ENCODE data around the gene PDE4D. TPM values are rescaled to one million over a fixed set of nuclear protein-coding genes. Genes with fewer than 3 reads are reported as not detected.

The PDE4D gene
- total RNA-seq, 2 donors from 2014 or later, result 207 to 300 TPM

- peaks cover 2% of the 10 kb centered on the region for H3K4me1 Mint-ChIP-seq
- peaks cover 45% of the 10 kb centered on the region for H3K27me3 Mint-ChIP-seq
- ATAC-seq, result no peak
- no peak overlapping the region for H3K27ac Mint-ChIP-seq
- no peaks in the 10 kb centered on the region for H3K9me3 ChIP-seq (ENCODE audit: control insufficient read depth, low read length, poor library complexity, severe bottlenecking)
- no peaks in the 10 kb centered on the region for H3K36me3 Mint-ChIP-seq (ENCODE audit: low read depth)
- no peak for DNase-seq
- no peak overlapping the region for H3K4me3 Mint-ChIP-seq
Observed at GRCh38 chr5:59341155-59341554, 552.4 kb downstream of the PDE4D start.

- no peak for ATAC-seq
- Mint-ChIP-seq H3K36me3 (ENCODE audit: low read depth) (no peaks in the 10 kb centered on the region), H3K4me3 (no peak overlapping the region), H3K4me1 (peaks cover 2% of the 10 kb centered on the region), H3K27me3 (peaks cover 45% of the 10 kb centered on the region), H3K27ac (no peak overlapping the region)
- H3K9me3 ChIP-seq (ENCODE audit: control insufficient read depth, low read length, poor library complexity, severe bottlenecking), result no peaks in the 10 kb centered on the region
- no peak for DNase-seq
Observed at GRCh38 chr5:59340637-59341036, 552.9 kb downstream of the PDE4D start.

- Mint-ChIP-seq H3K36me3 (ENCODE audit: low read depth) (peaks cover 3% of the 10 kb centered on the region), H3K4me1 (peaks cover 2% of the 10 kb centered on the region), H3K27me3 (peaks cover 38% of the 10 kb centered on the region), H3K4me3 (no peak overlapping the region), H3K27ac (no peak overlapping the region)
- no peaks in the 10 kb centered on the region for H3K9me3 ChIP-seq (ENCODE audit: control insufficient read depth, low read length, poor library complexity, severe bottlenecking)
- ATAC-seq (no peak), DNase-seq (no peak)
Observed at GRCh38 chr5:59337240-59337639, 556.3 kb downstream of the PDE4D start.

GRCh38 chr5:59335544-59335943 lies 558.0 kb downstream of the PDE4D start:
- Mint-ChIP-seq H3K36me3 (ENCODE audit: low read depth) (peaks cover 3% of the 10 kb centered on the region), H3K4me3 (no peak overlapping the region), H3K27ac (no peak overlapping the region), H3K27me3 (peaks cover 31% of the 10 kb centered on the region), H3K4me1 (no peaks in the 10 kb centered on the region)
- ATAC-seq (no peak), DNase-seq (no peak)
- H3K9me3 ChIP-seq (ENCODE audit: control insufficient read depth, low read length, poor library complexity, severe bottlenecking), result no peaks in the 10 kb centered on the region

- Mint-ChIP-seq H3K27me3 (peaks cover 27% of the 10 kb centered on the region), H3K36me3 (ENCODE audit: low read depth) (peaks cover 3% of the 10 kb centered on the region)
Observed at GRCh38 chr5:59333416-59333815, 560.1 kb downstream of the PDE4D start.

GRCh38 chr5:59332236-59332973 lies 561.1 kb downstream of the PDE4D start:
- no peak overlapping the region for H3K4me3 Mint-ChIP-seq
- H3K9me3 ChIP-seq (ENCODE audit: control insufficient read depth, low read length, poor library complexity, severe bottlenecking), result no peaks in the 10 kb centered on the region
- DNase-seq (no peak), ATAC-seq (no peak)
- no peak overlapping the region for H3K27ac Mint-ChIP-seq
- no peaks in the 10 kb centered on the region for H3K4me1 Mint-ChIP-seq
- peaks cover 3% of the 10 kb centered on the region for H3K36me3 Mint-ChIP-seq (ENCODE audit: low read depth)
- H3K27me3 Mint-ChIP-seq, result peaks cover 17% of the 10 kb centered on the region

More at GRCh38 chr5:59333416-59333815, 560.1 kb downstream of the PDE4D start:
- H3K9me3 ChIP-seq (ENCODE audit: control insufficient read depth, low read length, poor library complexity, severe bottlenecking), result no peaks in the 10 kb centered on the region
- ATAC-seq (no peak), DNase-seq (no peak)
- Mint-ChIP-seq H3K27ac (no peak overlapping the region), H3K4me3 (no peak overlapping the region), H3K4me1 (no peaks in the 10 kb centered on the region)

GRCh38 chr5:59330680-59331079 lies 562.8 kb downstream of the PDE4D start:
- Mint-ChIP-seq H3K36me3 (ENCODE audit: low read depth) (peaks cover 3% of the 10 kb centered on the region), H3K27ac (no peak overlapping the region), H3K4me1 (no peaks in the 10 kb centered on the region), H3K4me3 (no peak overlapping the region), H3K27me3 (peaks cover 8% of the 10 kb centered on the region)
- no peaks in the 10 kb centered on the region for H3K9me3 ChIP-seq (ENCODE audit: control insufficient read depth, low read length, poor library complexity, severe bottlenecking)
- ATAC-seq, result no peak
- DNase-seq, result no peak

GRCh38 chr5:59328709-59329296 lies 564.7 kb downstream of the PDE4D start:
- H3K9me3 ChIP-seq (ENCODE audit: control insufficient read depth, low read length, poor library complexity, severe bottlenecking), result no peaks in the 10 kb centered on the region
- Mint-ChIP-seq H3K4me1 (no peaks in the 10 kb centered on the region), H3K27ac (no peak overlapping the region), H3K27me3 (peaks cover 9% of the 10 kb centered on the region), H3K36me3 (ENCODE audit: low read depth) (no peaks in the 10 kb centered on the region), H3K4me3 (no peak overlapping the region)
- ATAC-seq (no peak), DNase-seq (no peak)

GRCh38 chr5:59327191-59327980 lies 566.1 kb downstream of the PDE4D start:
- ATAC-seq (no peak), DNase-seq (no peak)
- Mint-ChIP-seq H3K36me3 (ENCODE audit: low read depth) (no peaks in the 10 kb centered on the region), H3K27ac (no peak overlapping the region), H3K27me3 (peaks cover 16% of the 10 kb centered on the region), H3K4me3 (no peak overlapping the region), H3K4me1 (no peaks in the 10 kb centered on the region)
- no peaks in the 10 kb centered on the region for H3K9me3 ChIP-seq (ENCODE audit: control insufficient read depth, low read length, poor library complexity, severe bottlenecking)

- no peak overlapping the region for H3K27ac Mint-ChIP-seq
- H3K9me3 ChIP-seq (ENCODE audit: control insufficient read depth, low read length, poor library complexity, severe bottlenecking), result no peaks in the 10 kb centered on the region
- ATAC-seq (no peak), DNase-seq (no peak)
- H3K36me3 Mint-ChIP-seq (ENCODE audit: low read depth), result no peaks in the 10 kb centered on the region
- H3K4me1 Mint-ChIP-seq, result no peaks in the 10 kb centered on the region
- peaks cover 16% of the 10 kb centered on the region for H3K27me3 Mint-ChIP-seq
- H3K4me3 Mint-ChIP-seq, result no peak overlapping the region
Observed at GRCh38 chr5:59326596-59326995, 566.9 kb downstream of the PDE4D start.

- no peak for ATAC-seq
- H3K27me3 Mint-ChIP-seq, result peaks cover 16% of the 10 kb centered on the region
- no peaks in the 10 kb centered on the region for H3K4me1 Mint-ChIP-seq
- H3K27ac Mint-ChIP-seq, result no peak overlapping the region
- H3K36me3 Mint-ChIP-seq (ENCODE audit: low read depth), result no peaks in the 10 kb centered on the region
- H3K4me3 Mint-ChIP-seq, result no peak overlapping the region
- no peaks in the 10 kb centered on the region for H3K9me3 ChIP-seq (ENCODE audit: control insufficient read depth, low read length, poor library complexity, severe bottlenecking)
- no peak for DNase-seq
Observed at GRCh38 chr5:59325070-59325469, 568.5 kb downstream of the PDE4D start.

- no peak overlapping the region for H3K27ac Mint-ChIP-seq
- DNase-seq (no peak), ATAC-seq (no peak)
- H3K9me3 ChIP-seq (ENCODE audit: control insufficient read depth, low read length, poor library complexity, severe bottlenecking), result no peaks in the 10 kb centered on the region
- no peak overlapping the region for H3K4me3 Mint-ChIP-seq
- no peaks in the 10 kb centered on the region for H3K4me1 Mint-ChIP-seq
- no peaks in the 10 kb centered on the region for H3K36me3 Mint-ChIP-seq (ENCODE audit: low read depth)
- peaks cover 16% of the 10 kb centered on the region for H3K27me3 Mint-ChIP-seq
Observed at GRCh38 chr5:59322894-59323293, 570.6 kb downstream of the PDE4D start.

GRCh38 chr5:59322058-59322457 lies 571.5 kb downstream of the PDE4D start:
- Mint-ChIP-seq H3K27ac (no peak overlapping the region), H3K36me3 (ENCODE audit: low read depth) (no peaks in the 10 kb centered on the region), H3K27me3 (peaks cover 20% of the 10 kb centered on the region), H3K4me1 (no peaks in the 10 kb centered on the region), H3K4me3 (no peak overlapping the region)
- ATAC-seq, result no peak
- no peak for DNase-seq
- H3K9me3 ChIP-seq (ENCODE audit: control insufficient read depth, low read length, poor library complexity, severe bottlenecking), result no peaks in the 10 kb centered on the region
